Measurements from ENCODE around the gene AP3S1. TPM values are rescaled to one million over a fixed set of nuclear protein-coding genes. Genes with fewer than 3 reads are reported as not detected.
A peak's percentile ranks its signal among the peaks of the same experiment; 100 is the strongest.

The AP3S1 gene
- total RNA-seq, 4 donors from 2014 or later: 31.8 to 87.2 (median 60.8) TPM

GRCh38 chr5:115825948-115826347 lies 15.8 kb upstream of the AP3S1 start:
- Histone ChIP-seq H3K27me3 (no peaks in the 10 kb centered on the region), H3K27ac (no peak overlapping the region), H3K4me1 (no peaks in the 10 kb centered on the region), H3K9me3 (no peaks in the 10 kb centered on the region), H3K36me3 (no peaks in the 10 kb centered on the region), H3K4me3 (no peak overlapping the region)
- TF ChIP-seq CTCF (IDR thresholded peaks at IDR 0.05) (no peak), POLR2A (IDR thresholded peaks at IDR 0.05) (no peak)
- DNase-seq: no peak
- intact Hi-C loops (cut with DNase I; ENCODE audit: low total_unique reads): no loop called here

- Histone ChIP-seq H3K36me3 (no peaks in the 10 kb centered on the region), H3K9me3 (no peaks in the 10 kb centered on the region)
- intact Hi-C loops (cut with DNase I; ENCODE audit: low total_unique reads): no loop called here
Measured at GRCh38 chr5:115829913-115830312, 11.8 kb upstream of the AP3S1 start.

GRCh38 chr5:115831163-115831768 lies 10.5 kb upstream of the AP3S1 start:
- no peak for TF ChIP-seq POLR2A (IDR thresholded peaks at IDR 0.05)
- peak; percentile 43 to 62 (median 52) for TF ChIP-seq CTCF (IDR thresholded peaks at IDR 0.05)
- Histone ChIP-seq H3K36me3 (no peaks in the 10 kb centered on the region), H3K4me1 (no peaks in the 10 kb centered on the region), H3K4me3 (no peak overlapping the region), H3K9me3 (no peaks in the 10 kb centered on the region), H3K27me3 (no peaks in the 10 kb centered on the region), H3K27ac (no peak overlapping the region)
- intact Hi-C loops (cut with DNase I; ENCODE audit: low total_unique reads): no loop called here
- no peak for DNase-seq

More at GRCh38 chr5:115829913-115830312, 11.8 kb upstream of the AP3S1 start:
- no peak for DNase-seq
- no peak overlapping the region for H3K4me3 ChIP-seq
- no peak for TF ChIP-seq CTCF (IDR thresholded peaks at IDR 0.05)
- no peak for TF ChIP-seq POLR2A (IDR thresholded peaks at IDR 0.05)
- H3K27me3 ChIP-seq: no peaks in the 10 kb centered on the region
- no peak overlapping the region for H3K27ac ChIP-seq
- H3K4me1 ChIP-seq: no peaks in the 10 kb centered on the region

- Histone ChIP-seq H3K9me3 (no peaks in the 10 kb centered on the region), H3K4me1 (peaks cover 0 to 1% of the 10 kb centered on the region in 2 donors), H3K27me3 (no peaks in the 10 kb centered on the region), H3K36me3 (no peaks in the 10 kb centered on the region), H3K27ac (no peak overlapping the region), H3K4me3 (no peak overlapping the region)
- no peak for DNase-seq
- no peak for TF ChIP-seq POLR2A (IDR thresholded peaks at IDR 0.05)
- TF ChIP-seq CTCF (IDR thresholded peaks at IDR 0.05): no peak
- intact Hi-C loops (cut with DNase I; ENCODE audit: low total_unique reads): no loop called here
Measured at GRCh38 chr5:115835481-115835880, 6.3 kb upstream of the AP3S1 start.

GRCh38 chr5:115838885-115839518 lies 2.7 kb upstream of the AP3S1 start:
- Histone ChIP-seq H3K27me3 (no peaks in the 10 kb centered on the region), H3K4me3 (no peak overlapping the region), H3K27ac (no peak overlapping the region), H3K4me1 (peaks cover 0 to 5% of the 10 kb centered on the region in 2 donors), H3K36me3 (no peaks in the 10 kb centered on the region), H3K9me3 (no peaks in the 10 kb centered on the region)
- intact Hi-C loops (cut with DNase I; ENCODE audit: low total_unique reads): no loop called here
- no peak for DNase-seq
- TF ChIP-seq CTCF (IDR thresholded peaks at IDR 0.05) (peak; percentile 28 to 55 (median 52)), POLR2A (IDR thresholded peaks at IDR 0.05) (no peak)

Data from uterus (tissue), 4 donors.